ENCODE data around the gene SLC25A41.

The SLC25A41 gene

GRCh38 chr19:6433663-6434062, at the start of gene SLC25A41:
TSS of gene SLC25A41 (minus strand) at chr19:6433763. CDS start at chr19:6433693, 70 bp downstream.
- no peak for DNase-seq

- DNase-seq, result no peak
These were observed 49.7 kb upstream of the SLC25A41 start for GRCh38 chr19:6483235-6483634.

DNA sequence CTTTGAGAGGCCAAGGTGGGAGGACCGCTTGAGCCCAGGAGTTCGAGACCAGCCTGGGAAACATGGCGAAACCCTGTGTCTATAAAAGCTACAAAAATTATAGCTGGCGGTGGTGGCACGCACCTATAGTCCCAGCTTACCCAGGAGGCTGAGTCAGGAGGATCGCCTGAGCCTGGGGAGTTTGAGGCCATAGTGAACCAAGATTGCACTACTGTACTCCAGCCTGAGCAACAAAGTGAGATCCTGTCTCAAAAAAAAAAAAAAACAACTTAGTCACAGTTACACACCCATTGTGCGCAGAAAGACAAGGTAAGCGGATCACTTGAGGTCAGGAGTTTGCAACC, 48.8 kb upstream of the SLC25A41 start:
- no peak for DNase-seq

- peak; percentile 69 for DNase-seq
These were observed 48.2 kb upstream of the SLC25A41 start, which contains the start of gene DENND1C for GRCh38 chr19:6481541-6482342. TSS of gene DENND1C (minus strand) at chr19:6481787. CDS start at chr19:6481695, 92 bp downstream.

GRCh38 chr19:6480848-6481415, 47.4 kb upstream of the SLC25A41 start:
- peak; percentile 22 for DNase-seq

DNA sequence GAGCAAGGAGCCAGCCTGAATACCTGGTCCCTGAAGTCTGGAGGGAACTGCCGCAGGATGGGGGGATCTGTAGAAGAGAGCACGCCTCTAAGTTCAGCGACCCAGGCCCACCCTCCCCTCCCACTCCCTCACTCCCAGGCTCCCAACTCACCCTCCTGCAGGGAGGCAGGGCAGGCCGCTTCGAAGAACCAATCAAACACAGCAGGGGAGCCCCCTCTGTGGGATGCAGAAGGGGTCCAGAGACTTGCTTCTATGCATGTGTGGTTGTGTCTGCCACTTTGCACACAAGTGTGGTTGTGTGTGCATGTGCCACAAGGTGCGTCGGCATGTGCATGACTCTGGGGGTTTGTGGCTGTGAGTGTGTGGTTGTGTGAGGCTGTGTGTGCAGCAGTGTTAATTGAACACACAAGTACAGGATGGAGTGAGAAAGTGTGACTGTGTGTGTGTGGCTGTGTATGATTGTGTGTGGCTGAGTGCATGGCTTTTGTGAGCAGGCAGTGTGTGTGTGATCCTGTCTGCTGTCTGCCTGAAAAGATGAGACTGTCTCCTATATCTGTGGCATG, 46.4 kb upstream of the SLC25A41 start:
- no peak for DNase-seq

GRCh38 chr19:6478815-6479214, 45.3 kb upstream of the SLC25A41 start:
- DNase-seq, result no peak

DNA sequence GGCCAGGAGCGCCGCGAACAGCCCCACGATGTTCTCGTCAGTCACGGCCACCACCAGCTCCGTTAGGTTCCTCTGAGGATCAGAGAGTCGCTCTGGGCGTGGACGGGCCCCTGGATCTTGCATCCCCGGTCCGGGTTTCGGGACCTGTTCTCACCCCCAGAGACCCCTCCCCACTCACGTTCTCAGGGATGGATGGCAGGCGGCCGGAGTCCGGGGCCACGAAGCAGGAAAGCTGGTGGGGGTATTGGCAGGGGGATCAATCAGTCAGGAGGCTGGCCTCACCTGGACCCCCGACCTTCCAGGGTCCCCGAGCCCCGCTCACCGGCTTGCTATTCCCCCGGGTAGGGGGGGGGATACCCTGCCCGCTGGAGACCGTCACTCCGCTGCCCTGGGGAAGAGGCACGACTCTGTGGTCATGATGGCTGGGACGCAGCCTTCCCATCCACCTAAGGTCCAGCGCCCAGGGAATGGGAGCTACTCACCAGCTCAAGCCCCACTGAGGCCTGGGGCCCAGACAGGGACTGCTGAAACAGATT, 43.4 kb upstream of the SLC25A41 start:
- no peak for DNase-seq

DNA sequence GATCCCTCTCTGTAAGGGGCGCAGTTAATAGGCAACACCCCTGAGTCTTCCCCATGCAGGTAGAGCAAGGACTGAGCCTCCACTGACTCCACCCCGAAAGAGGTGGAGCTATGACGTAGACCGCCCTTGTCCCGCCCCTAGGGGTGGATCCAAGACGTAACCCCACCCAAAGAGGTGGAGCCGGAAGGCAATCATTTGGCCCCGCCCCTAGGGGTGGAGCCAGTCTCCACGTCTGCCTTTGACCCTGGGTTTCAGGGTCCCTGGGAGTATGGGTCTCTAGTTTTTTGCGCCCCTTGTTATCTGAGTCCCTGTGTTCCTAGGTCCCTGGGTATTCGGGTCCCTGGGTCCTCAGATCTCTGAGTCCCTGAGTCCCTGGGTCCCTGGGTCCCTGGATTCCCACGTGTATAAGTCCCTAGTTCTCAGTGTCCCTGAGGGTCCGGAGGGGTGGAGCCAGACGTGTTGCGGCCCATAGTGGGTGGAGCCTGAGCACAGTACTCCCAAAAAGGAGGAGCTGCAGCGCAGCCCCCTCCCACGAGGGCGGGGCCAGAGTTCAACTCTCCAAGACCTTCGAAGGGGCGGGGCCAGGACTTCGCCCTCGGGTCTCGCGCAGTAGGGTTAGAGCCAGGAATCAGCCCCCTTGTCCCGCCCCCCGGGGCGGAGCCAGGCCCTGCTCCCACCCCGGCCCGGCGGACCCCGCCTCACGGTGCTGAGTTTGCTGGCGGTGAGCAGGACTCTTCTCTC, 42.8 kb upstream of the SLC25A41 start:
- DNase-seq, result peak; percentile 59

DNA sequence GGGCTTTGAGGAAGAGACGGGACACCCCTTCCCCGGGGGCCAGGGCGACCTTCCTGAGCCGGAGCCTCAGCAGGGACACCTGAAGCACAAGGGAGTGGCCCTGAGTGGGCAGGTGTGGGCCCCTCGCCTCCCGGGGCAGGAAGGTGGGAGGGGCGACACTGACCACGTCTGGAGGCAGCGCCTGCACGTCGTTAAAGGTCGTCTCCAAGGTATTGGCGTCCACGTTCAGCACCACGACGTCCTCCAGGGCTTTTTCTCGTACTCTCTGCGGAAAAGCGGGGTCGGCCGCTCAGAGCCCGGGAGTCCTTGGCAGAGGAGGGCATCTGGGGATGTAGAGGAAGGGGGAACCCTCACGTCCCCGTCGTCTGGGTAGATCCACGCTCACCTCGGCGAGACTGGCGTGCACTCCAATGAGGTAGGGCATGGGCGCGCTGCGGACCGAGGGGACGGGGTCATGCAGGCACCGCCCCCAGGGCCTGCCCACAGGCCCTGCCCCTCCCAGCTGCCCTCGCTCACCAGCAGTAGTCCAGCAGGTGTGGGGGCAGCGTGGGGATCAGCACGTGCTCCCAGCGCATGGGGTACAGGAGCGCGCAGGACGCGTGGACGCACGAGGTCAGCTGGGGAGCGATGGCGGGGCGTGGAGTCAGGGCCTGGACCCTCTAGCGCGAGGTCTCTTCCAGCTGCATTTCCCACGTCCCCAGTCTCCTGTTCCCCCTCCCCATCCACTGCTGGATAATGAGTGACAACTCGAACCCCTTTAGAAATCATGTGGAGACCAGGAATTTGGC, 42.0 kb upstream of the SLC25A41 start:
- DNase-seq, result no peak

GRCh38 chr19:6473647-6474046, 40.1 kb upstream of the SLC25A41 start:
- no peak for DNase-seq

GRCh38 chr19:6472713-6473112, 39.1 kb upstream of the SLC25A41 start:
- no peak for DNase-seq

DNA sequence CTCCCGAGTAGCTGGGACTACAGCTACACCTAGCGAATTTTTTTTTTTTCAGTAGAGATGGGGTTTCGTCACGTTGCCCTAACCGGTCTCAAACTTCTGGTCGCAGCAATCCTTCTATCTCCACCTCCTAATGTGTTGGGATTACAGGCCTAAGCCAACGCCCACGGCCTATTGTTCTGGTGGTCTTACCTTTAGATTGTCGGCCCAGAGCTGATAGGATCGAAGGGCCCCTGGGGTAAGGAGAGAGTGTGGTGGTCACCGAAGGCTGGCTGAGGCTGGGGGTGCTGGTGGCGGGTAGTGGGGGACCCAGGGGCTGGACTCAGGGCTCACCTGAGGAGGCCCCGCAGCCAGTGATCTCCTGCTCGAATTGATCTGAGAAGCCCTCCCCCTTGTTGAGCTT, 37.5 kb upstream of the SLC25A41 start:
- DNase-seq, result no peak

- DNase-seq, result no peak
These were observed 36.6 kb upstream of the SLC25A41 start for GRCh38 chr19:6470173-6470572.

- no peak for DNase-seq
These were observed 33.8 kb upstream of the SLC25A41 start for GRCh38 chr19:6467384-6467783.

DNA sequence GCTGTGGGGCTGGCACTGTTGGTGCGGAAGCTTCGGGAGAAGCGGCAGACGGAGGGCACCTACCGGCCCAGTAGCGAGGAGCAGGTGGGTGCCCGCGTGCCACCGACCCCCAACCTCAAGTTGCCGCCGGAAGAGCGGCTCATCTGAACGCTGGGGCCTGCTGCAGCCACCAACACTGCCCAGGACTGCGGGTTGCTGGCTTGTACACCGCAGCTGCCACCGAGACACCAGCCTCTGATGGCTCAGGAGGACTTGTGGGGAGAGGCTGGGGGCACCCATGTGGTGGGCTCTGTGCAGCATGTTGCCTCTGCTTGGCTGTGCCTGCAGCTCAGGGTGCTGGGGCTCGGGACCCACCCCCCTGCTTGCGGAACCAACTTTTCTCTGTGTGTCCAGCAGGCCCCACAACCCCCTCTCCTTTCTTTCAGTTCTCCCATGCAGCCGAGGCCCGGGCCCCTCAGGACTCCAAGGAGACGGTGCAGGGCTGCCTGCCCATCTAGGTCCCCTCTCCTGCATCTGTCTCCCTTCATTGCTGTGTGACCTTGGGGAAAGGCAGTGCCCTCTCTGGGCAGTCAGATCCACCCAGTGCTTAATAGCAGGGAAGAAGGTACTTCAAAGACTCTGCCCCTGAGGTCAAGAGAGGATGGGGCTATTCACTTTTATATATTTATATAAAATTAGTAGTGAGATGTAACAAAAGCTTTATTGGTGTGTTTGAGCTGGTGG, 33.1 kb upstream of the SLC25A41 start:
- DNase-seq, result no peak

DNA sequence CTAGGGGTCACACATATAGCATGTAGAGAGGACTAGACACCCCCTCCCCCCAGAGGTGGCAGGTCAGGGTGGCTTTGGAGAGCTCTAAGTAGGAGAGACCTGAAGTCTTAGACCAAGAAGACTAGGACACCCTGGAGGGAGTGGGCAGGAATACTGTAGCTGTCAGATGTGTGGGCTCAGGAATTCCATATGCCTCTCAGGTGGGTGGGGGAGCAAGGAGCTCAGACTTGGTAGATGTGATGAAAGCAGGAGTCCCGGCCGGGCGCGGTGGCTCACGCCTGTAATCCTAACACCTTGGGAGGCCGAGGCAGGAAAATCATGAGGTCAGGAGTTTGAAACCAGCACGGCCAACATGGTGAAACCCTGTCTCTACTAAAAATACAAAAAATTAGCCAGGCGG, 32.1 kb upstream of the SLC25A41 start:
- DNase-seq, result no peak

- no peak for DNase-seq
These were observed 31.4 kb upstream of the SLC25A41 start for GRCh38 chr19:6465006-6465405.

GRCh38 chr19:6464070-6464873, 30.7 kb upstream of the SLC25A41 start, which contains the start of gene CRB3:
TSS of gene CRB3 (plus strand) at chr19:6464271. CDS start at chr19:6464702, 431 bp downstream.
- DNase-seq, result peak; percentile 55

DNA sequence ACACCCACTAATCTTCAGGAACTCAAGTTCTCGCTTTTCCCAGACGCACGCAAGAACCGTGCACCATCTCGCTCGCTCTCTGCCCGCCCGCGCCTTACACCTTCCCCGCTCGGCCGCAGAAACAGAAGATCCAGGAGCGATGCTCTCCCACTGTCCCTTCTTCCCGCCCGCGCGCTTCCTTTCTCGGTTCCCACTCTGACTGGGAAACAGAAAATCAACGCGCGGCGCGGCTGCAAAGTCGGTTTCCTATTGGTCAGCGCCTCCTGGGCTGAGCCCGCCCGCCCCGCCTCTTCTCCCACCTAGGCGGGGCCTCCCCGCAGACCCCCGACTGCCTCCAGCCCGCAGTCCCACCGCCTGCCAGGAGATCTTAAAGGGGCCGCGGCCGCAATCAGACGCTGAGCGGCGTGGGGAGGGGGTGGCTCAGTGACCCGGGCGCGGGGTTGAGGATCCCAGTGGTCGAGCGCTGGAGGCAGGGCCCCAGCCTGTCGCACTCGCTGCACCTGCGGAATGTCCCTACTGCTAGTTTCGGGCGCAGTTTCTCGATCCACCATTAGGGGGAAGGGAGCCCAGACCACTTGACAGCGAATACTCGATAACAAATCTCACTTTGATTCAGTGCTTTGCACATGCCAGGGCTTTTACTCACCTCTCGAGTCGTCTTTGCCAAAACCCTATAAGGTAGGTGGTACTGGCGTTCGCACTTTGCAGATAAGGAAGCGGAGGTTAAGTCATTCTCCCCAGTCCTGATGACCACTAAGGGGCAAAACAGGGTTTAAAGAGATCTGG, 26.7 kb upstream of the SLC25A41 start:
- peak; percentile 98 for DNase-seq

Data from stimulated activated CD4-positive, alpha-beta T cell treated with anti-CD3 and anti-CD28 coated beads, Interleukin-4, amount 100 ng/mL, for 1 hour (primary cell).